B cell (primary cell): Measurements from ENCODE around the gene DCTN3. TPM values are rescaled to one million over a fixed set of nuclear protein-coding genes. Genes with fewer than 3 reads are reported as not detected.

Source experiments
- ATAC-seq: fragments of 200-7000 bp; cut with Tn5 transposase; one replicate; pipeline ENCODE4 v1.10.0; 2021; ENCODE audit warnings: low read depth, mild to moderate bottlenecking, moderate number of reproducible peaks, moderate library complexity
- CTCF ChIA-PET: fragments of 350-600 bp; sonication (Branson Sonifier 250); formaldehyde crosslinking; loops from one replicate; lab custom pipeline; 2021; ENCODE audit warnings: antibody characterized with exemption, inconsistent platforms; lab: Charles Lee
- POLR2A ChIA-PET: fragments of 350-600 bp; sonication (Branson Sonifier 250); formaldehyde crosslinking; loops from one replicate; lab custom pipeline; 2021; ENCODE audit warnings: antibody characterized with exemption; lab: Charles Lee
- DNase-seq: peaks from one replicate; pipeline ENCODE4 v3.0.0; 2013
- H2AFZ ChIP-seq: 2 replicates; pipeline ENCODE4 v1.6.1; 2012; ENCODE audit warnings: mild to moderate bottlenecking, low read depth, low read length; ENCODE audit not compliant: insufficient read depth, poor library complexity, severe bottlenecking
- H3K27ac ChIP-seq, 2 donors: 1 replicate in 1 of 2; 2 replicates in 1 of 2; pipeline ENCODE4 v1.5.1; 2012 to 2013; ENCODE audit warnings: low read length in 2 of 2, mild to moderate bottlenecking in 2 of 2, moderate library complexity in 1 of 2
- H3K27me3 ChIP-seq, 4 experiments: fragments of 200-600 bp in 1 of 4; sonication (generic) in 1 of 4; replicated peaks in 1 of 4; 1 replicate in 2 of 4; 2 replicates in 2 of 4; pipeline versions ENCODE4 v1.6.1 to v1.7.0; 2013 to 2016; ENCODE audit warnings: low read length in 3 of 4, mild to moderate bottlenecking in 2 of 4, mixed read lengths in 1 of 4, moderate library complexity in 1 of 4; ENCODE audit not compliant: insufficient read depth in 4 of 4, control insufficient read depth in 3 of 4; ENCODE audit errors: control extremely low read depth in 1 of 4
- H3K36me3 ChIP-seq, 2 experiments: replicated peaks in 1 of 2; 1 replicate in 1 of 2; 2 replicates in 1 of 2; pipeline versions ENCODE4 v1.6.1 to v1.7.1; 2013; ENCODE audit warnings: low read length in 1 of 2; ENCODE audit not compliant: insufficient read depth in 2 of 2, control insufficient read depth in 1 of 2; ENCODE audit errors: control extremely low read depth in 1 of 2, extremely low read depth in 1 of 2
- H3K4me1 ChIP-seq, 2 donors: fragments of 200-600 bp in 1 of 2; sonication (generic) in 1 of 2; 1 replicate in 1 of 2; 2 replicates in 1 of 2; pipeline versions ENCODE4 v1.5.1 to v1.6.1; 2013 to 2017; ENCODE audit warnings: low read length in 2 of 2; ENCODE audit not compliant: control insufficient read depth in 2 of 2, insufficient read depth in 2 of 2
- H3K4me2 ChIP-seq: replicated peaks from 2 replicates; pipeline ENCODE3; 2012; ENCODE audit warnings: mild to moderate bottlenecking, low read depth, low read length; ENCODE audit not compliant: poor library complexity, severe bottlenecking
- H3K4me3 ChIP-seq, 5 experiments: fragments of 200-600 bp in 1 of 5; sonication (generic) in 1 of 5; 1 replicate in 3 of 5; 2 replicates in 2 of 5; pipeline versions ENCODE4 v1.5.1 to v1.7.0; 2011 to 2016; ENCODE audit warnings: low read length in 4 of 5, mild to moderate bottlenecking in 4 of 5, low read depth in 2 of 5, control low read depth in 1 of 5, moderate library complexity in 1 of 5; ENCODE audit not compliant: insufficient read depth in 1 of 5; ENCODE audit errors: control extremely low read depth in 1 of 5, extremely low read depth in 1 of 5
- H3K79me2 ChIP-seq: fragments of 200-600 bp; sonication (generic); one replicate; pipeline ENCODE4 v1.6.0; 2016; ENCODE audit warnings: low read length; ENCODE audit not compliant: control insufficient read depth, insufficient read depth
- H3K9ac ChIP-seq: fragments of 200-600 bp; sonication (generic); 2 replicates; pipeline ENCODE4 v1.6.1; 2017; ENCODE audit warnings: mild to moderate bottlenecking, low read length, moderate library complexity
- H3K9me3 ChIP-seq, 3 donors: one replicate each; pipeline versions ENCODE4 v1.6.1 to v1.7.1; 2013; ENCODE audit warnings: low read length in 2 of 3; ENCODE audit not compliant: control insufficient read depth in 2 of 3, insufficient read depth in 1 of 3; ENCODE audit errors: control extremely low read depth in 1 of 3
- H4K20me1 ChIP-seq: 2 replicates; pipeline ENCODE4 v1.6.0; 2012; ENCODE audit warnings: mild to moderate bottlenecking, low read length; ENCODE audit not compliant: insufficient read depth, control insufficient read depth, poor library complexity, severe bottlenecking
- H3K27ac Mint-ChIP-seq: one replicate; pipeline ENCODE4 v1.8.0; 2021; ENCODE audit warnings: mixed read lengths
- H3K27me3 Mint-ChIP-seq: one replicate; pipeline ENCODE4 v1.8.0; 2021; ENCODE audit warnings: mixed read lengths
- H3K4me1 Mint-ChIP-seq: one replicate; pipeline ENCODE4 v1.8.0; 2021; ENCODE audit warnings: mixed read lengths
- H3K4me3 Mint-ChIP-seq: one replicate; pipeline ENCODE4 v1.8.0; 2021; ENCODE audit warnings: mixed read lengths
- H3K9me3 Mint-ChIP-seq: one replicate; pipeline ENCODE4 v1.8.0; 2022; ENCODE audit warnings: mixed read lengths; ENCODE audit not compliant: insufficient read depth
- EZH2 ChIP-seq: IDR thresholded peaks from 2 replicates; pipeline ENCODE4 v1.6.1; 2012; ENCODE audit warnings: borderline replicate concordance, low read depth, mild to moderate bottlenecking, moderate library complexity, low read length; ENCODE audit not compliant: insufficient read depth, poor library complexity, severe bottlenecking
- WGBS: methylation state at CpG from one replicate; pipeline ENCODE4 v1.1.5; 2013; ENCODE audit warnings: missing lambda C conversion rate; ENCODE audit not compliant: insufficient coverage; 5-methylcytosine and 5-hydroxymethylcytosine counted together
- intact Hi-C: fragments of 100-400 bp; cut with micrococcal nuclease; formaldehyde crosslinking; loops from one replicate; pipeline ENCODE4 v1.10.0; 2022
- polyA plus RNA-seq: library from polyadenylated mRNA; depleted of rRNA; stranded (reverse); fragments of >200 nt; gene quantifications from 2 replicates; pipeline ENCODE4 v1.2.3, GENCODE V29; 2012
- total RNA-seq, 2 donors: library from RNA; stranded (reverse); fragments of 120-200 nt in 1 of 2; gene quantifications; 1 replicate in 1 of 2; 2 replicates in 1 of 2; pipeline versions ENCODE4 v1.2.3 to v1.2.4, GENCODE V29; 2013 to 2022
- TF ChIP-seq, protein P1 (sequence below): fragments of 200-600 bp; IDR thresholded peaks from one replicate; pipeline ENCODE4 v1.8.0; 2022; ENCODE audit warnings: antibody characterized with exemption, mild to moderate bottlenecking

DCTN3 gene
- total and polyA plus RNA-seq, 2 donors (not counting 1 experiment from before 2014, with no cell fraction given): 48.2 to 75.0 TPM

GRCh38 chr9:34615132-34615531 is 5.2 kb downstream of the DCTN3 start:
- Mint-ChIP-seq H3K27ac (no peak overlapping the region), H3K27me3 (no peaks in the 10 kb centered on the region), H3K9me3 (no peaks in the 10 kb centered on the region), H3K4me1 (peaks cover 32% of the 10 kb centered on the region), H3K4me3 (no peak overlapping the region)
- WGBS: 100% methylated on average over 1 of the region's 2 CpGs
- no peak overlapping the region for H3K27ac ChIP-seq
- H3K36me3 ChIP-seq: peaks cover 2 to 23% of the 10 kb centered on the region in 2 experiments
- H3K4me1 ChIP-seq: peaks cover 15 to 29% of the 10 kb centered on the region in 2 donors
- H3K4me3 ChIP-seq: no peak overlapping the region
- DNase-seq (no peak), ATAC-seq (no peak)
- intact Hi-C loops: loop anchor here (10.0 kb wide), 1 partner anchor 800 kb away; the partner anchor contains the start of gene UBE2R2
- peaks cover 0 to 7% (median 0%) of the 10 kb centered on the region in 3 donors for H3K9me3 ChIP-seq
- no peak for TF ChIP-seq EZH2
- TF ChIP-seq, protein P1, sequence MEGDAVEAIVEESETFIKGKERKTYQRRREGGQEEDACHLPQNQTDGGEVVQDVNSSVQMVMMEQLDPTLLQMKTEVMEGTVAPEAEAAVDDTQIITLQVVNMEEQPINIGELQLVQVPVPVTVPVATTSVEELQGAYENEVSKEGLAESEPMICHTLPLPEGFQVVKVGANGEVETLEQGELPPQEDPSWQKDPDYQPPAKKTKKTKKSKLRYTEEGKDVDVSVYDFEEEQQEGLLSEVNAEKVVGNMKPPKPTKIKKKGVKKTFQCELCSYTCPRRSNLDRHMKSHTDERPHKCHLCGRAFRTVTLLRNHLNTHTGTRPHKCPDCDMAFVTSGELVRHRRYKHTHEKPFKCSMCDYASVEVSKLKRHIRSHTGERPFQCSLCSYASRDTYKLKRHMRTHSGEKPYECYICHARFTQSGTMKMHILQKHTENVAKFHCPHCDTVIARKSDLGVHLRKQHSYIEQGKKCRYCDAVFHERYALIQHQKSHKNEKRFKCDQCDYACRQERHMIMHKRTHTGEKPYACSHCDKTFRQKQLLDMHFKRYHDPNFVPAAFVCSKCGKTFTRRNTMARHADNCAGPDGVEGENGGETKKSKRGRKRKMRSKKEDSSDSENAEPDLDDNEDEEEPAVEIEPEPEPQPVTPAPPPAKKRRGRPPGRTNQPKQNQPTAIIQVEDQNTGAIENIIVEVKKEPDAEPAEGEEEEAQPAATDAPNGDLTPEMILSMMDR: no peak
- H3K27me3 ChIP-seq: no peaks in the 10 kb centered on the region
- H3K9ac ChIP-seq: no peak overlapping the region
- CTCF ChIA-PET: interaction anchor here (0.7 to 8.3 kb wide), 4 partner anchors 10 to 1863 kb away, joined by 4 to 150 read pairs (median 6); partner anchors contain the start of gene SIGMAR1
- no peak overlapping the region for H2AFZ ChIP-seq
- peaks cover 22% of the 10 kb centered on the region for H3K79me2 ChIP-seq
- POLR2A ChIA-PET: interaction anchor here (0.6 to 0.7 kb wide), 2 partner anchors 37 to 94 kb away, joined by 3 to 5 read pairs; no protein-coding TSS in a partner anchor
- no peak overlapping the region for H3K4me2 ChIP-seq
- H4K20me1 ChIP-seq: no peaks in the 10 kb centered on the region

DNA sequence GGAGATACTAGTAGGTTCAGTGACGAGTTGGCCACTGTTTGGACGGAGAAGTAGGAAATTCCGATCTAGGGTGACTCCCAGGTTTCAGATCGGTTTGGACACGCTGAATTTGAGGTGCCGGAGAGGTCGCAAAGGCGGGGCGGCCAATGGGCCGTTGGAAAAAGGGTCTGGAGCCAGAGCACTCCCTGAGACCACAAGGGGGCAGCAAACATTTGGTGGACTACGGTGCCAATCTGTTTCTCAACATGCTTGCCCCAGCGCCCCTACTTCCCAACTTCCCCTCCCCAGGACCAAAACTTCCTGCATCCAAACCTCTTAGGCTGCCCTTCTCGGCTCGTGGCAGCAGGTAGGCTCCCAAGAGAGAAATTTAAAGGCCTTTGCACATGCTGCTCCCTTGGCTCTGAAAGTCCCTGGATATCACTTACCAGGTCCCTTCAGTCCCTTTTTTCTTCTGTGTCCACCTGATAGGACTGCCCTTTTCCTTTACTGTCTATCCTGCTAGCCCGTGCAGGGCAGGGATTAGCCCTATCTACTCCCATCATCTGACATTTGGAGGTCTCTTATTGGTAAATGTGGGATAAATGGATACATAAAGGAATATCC is 7.4 kb downstream of the DCTN3 start:
- peak; percentile 44 for ATAC-seq
- H3K4me3 Mint-ChIP-seq: peak overlapping the region; percentile 91
- no peaks in the 10 kb centered on the region for H3K27me3 Mint-ChIP-seq
- Histone ChIP-seq H3K36me3 (peaks cover 2 to 19% of the 10 kb centered on the region in 2 experiments), H3K9me3 (peaks cover 0 to 7% (median 0%) of the 10 kb centered on the region in 3 donors), H3K27me3 (no peaks in the 10 kb centered on the region), H3K9ac (peak overlapping the region; percentile 98), H3K79me2 (peaks cover 9% of the 10 kb centered on the region), H4K20me1 (no peaks in the 10 kb centered on the region), H3K4me1 (peaks cover 7 to 21% of the 10 kb centered on the region in 2 donors), H2AFZ (peak overlapping the region; percentile 99), H3K4me2 (peak overlapping the region; percentile 98), H3K27ac (no peak overlapping the region), H3K4me3 (peak overlapping the region; percentile 67 to 97 (median 80))
- TF ChIP-seq, protein P1: peak; percentile 86
- no peak for TF ChIP-seq EZH2
- ChIA-PET CTCF (interaction anchor here (0.9 to 8.3 kb wide), 11 partner anchors 7 to 90 kb away, joined by 3 to 150 read pairs (median 5); partner anchors contain the start of genes ARID3C, DCTN3 and SIGMAR1), POLR2A (interaction anchor here (0.8 to 2.6 kb wide), 5 partner anchors 7 to 34 kb away, joined by 4 to 10 read pairs (median 8); partner anchors contain the start of genes DCTN3, GALT and SIGMAR1)
- 2% methylated on average over 14 of the region's 15 CpGs for WGBS
- intact Hi-C loops: loop anchor here (1.0 to 10.0 kb wide), 11 partner anchors 7 to 798 kb away; partner anchors contain the start of genes ARID3C, DCTN3, DNAI1 and FAM219A
- peak overlapping the region; percentile 90 for H3K27ac Mint-ChIP-seq
- H3K4me1 Mint-ChIP-seq: peaks cover 22% of the 10 kb centered on the region
- no peaks in the 10 kb centered on the region for H3K9me3 Mint-ChIP-seq
- peak; percentile 85 for DNase-seq
